Activated CD4-positive, alpha-beta T cell treated with anti-CD3 and anti-CD28 coated beads, Interleukin-2, amount 50 U/mL, for 1 hour (primary cell): ENCODE results near the gene NAA20.
"Not testable (repeated sequence)": the region's sequence is repeated elsewhere in the genome, so short reads cannot be mapped to it uniquely, and the experiment has no call there.

Source experiments
- DNase-seq: peaks from one replicate; pipeline ENCODE4 v3.0.0-alpha.2; 2020

Gene NAA20

DNA sequence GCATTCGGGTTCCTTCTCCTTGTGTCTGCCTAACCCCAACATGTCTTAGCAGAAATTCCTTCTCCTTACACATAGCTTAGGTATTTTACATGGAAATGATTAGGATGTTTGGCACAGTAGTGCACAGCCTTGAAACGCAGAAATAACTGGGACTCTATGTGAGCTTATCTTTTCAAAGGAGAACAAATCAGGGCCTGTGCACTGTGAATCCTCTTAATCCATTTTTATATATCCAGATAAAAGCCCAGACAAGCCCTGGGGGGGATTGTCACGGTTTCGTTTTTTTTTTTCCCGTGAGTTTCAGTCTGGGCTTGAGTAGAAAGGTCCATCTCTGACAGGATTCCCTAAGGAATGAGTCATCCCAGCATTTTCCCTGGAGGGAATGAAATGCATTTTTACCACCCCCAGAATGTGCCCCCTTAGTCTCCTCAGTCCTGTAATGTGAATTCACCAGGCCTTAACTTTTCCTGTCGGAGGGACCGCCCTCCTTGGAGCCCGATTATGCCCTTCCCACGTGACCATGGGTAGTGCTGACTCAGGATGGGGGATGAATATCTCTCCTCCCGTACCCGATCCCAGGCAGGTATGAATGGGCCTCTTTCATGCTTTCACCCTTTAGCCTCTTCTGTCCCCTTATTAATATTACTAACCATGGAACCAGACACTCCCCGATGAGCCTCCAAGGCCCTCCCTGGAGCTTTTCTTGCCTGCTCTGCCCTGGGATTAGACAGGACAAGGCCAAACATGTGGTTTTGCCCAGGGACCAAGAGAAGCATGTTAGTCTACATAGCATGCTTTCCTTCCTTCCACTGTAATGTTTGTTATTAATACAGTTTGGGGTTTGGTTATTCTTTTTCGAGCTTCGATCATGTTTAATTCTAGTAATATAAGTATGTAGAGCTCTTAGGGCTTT lies 23.9 kb upstream of the NAA20 start:
- no peak for DNase-seq

DNA sequence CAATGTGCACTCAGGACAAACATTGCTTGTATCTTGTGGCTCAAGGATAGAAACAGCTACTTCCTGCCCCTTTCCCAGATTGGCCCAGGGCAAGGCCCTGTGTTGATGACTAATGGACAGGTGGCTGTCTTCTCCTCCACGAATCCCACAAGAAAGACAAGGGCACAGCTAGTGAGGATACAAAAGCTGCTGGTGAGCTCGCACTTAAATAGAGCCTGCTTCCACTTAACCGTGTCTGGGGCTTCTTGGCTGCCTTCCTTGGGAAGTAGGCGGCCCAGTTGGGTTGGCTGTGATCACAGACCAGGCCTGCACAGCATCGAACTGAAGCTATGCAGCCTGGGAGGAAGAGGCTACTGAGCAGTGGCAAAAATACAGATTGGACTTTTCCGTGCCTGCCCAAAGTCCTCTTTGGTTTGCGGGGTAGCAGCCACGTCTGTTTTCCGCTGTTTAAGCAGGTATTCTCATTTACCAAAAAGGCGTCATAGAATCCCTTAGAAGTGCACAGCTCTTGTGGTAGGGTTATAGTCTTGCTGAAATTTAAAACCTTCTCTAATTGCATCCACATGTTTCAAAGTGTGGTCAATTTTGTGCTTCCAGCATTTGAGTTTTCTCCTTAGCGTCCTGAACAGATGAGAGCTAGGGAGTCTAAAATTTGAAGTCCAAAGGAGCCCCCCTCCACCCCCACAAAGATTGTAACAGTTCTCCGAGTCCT lies 23.0 kb upstream of the NAA20 start:
- DNase-seq = no peak

DNA sequence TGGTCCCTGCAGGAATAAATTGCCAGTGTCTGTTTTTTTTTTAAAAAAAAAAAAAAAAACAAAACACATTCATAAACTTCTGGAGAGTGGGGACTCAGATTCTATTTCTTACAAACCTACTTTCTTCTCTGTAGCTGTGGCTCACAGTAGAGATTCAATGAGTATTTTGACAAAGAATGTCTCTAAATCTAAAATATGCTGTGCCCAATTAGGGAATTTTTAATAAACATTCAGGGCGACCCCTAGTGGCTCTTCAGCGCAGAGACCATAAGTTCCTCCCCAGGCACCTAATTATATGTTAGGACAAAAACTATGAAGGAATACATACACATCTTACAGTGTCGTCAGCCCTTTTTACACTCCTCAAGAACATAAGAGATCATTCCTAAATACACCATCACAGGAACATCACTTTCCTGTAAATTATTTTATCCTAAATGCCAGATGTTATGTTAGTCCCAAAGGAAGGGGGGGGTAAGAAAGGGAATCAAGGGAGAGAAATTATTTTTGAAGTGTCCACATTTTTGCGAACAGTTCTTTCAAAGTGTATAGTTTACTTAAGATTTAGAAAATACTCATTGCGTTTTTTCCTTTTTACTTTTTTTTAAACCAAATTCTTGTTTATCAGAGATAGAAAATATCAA lies 21.8 kb upstream of the NAA20 start:
- DNase-seq = peak; percentile 28

DNA sequence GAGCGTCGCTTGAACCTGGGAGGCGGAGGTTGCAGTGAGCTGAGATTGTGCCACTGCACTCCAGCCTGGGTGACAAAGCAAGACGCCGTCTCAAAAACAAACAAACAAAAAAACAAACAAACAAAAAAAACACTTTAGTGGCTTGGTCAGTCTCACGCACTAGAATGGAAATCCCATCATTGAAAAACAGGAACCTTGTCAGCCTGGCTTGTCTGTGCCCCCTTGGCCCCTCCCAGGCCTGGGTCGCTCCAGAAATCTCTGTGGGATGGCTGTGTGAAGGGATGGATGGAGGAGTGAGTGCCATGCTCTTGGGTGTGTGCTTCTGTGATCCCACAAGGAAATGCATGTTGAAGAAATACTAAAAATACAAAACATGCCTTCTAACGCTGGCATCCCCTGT lies 20.9 kb upstream of the NAA20 start:
- DNase-seq = no peak

DNA sequence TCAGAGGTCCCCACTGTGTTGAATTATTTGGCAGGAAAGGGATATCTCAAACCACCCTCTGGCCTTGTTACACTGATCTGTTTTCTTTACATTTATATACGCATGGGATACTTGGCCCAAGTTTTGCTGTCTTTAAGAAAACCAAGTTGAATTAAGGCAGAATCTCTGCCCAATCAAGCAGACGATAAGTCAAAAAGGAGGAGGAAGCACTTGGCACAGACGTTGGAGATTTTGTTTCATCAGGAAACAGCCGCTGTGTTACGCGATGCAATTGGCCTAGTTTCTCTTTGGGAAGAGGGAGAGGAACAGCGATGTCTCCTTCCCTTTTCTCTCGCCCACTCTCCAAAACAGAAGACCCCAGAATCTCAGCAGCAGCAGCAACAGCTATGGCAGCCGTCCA lies 20.2 kb upstream of the NAA20 start:
- no peak for DNase-seq

DNA sequence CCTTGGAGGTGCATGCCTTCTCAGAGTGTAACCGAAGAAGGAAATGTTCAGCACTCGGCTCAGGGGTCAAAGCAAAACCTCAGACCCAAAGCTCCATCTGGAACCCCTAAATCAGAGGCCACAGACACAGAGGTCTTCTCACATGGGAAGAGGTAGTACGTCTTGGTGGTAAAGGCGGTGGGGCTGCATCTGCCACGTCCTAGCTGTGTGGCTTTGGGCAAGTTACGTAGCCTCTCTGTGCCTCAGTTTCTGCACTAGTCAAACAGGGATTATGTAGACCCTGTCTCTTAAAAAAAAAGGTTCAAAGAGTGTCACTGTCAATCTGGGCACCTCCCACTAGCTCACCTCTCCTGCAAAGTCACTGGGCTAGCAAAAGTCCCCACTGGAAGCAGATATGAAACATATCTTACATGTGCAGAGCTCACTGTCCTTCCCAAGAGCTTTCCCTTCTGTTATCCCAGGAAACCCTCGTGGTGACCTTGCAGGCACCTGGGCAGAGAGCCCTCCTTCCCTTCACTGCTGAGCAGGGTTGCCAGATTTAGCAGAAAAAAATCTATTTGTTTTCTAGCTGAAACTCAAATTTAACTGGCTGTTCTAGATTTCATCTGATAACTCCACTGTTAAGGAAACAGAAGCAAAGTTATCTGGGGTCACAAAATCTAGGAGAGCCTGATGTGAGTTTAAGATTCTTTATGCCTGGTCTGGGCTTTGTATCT lies 18.0 kb upstream of the NAA20 start:
- DNase-seq = no peak

DNA sequence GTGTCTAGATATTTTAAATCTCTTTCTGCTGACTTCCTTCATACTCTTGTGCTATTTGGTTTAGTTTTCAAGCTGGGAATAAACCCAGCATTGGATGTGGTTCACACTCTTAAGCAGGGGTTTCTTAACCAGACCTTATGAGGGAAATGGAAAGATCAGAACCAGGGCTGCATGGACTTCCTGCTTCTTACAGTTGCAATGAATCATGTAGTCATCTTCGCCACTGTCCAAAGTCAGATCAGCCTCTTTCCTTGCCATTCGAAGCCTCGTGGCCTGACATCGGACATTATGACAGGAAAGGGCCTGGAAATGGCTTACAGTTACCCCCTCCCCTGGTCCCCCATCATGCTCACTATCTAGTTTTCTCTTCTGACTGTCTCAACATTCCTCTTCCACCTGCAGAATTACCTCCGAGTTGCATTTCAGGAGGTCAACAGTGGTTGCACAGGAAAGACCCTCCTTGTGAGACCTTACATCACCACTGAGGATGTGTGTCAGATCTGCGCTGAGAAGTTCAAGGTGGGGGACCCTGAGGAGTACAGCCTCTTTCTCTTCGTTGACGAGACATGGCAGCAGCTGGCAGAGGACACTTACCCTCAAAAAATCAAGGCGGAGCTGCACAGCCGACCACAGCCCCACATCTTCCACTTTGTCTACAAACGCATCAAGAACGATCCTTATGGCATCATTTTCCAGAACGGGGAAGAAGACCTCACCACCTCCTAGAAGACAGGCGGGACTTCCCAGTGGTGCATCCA lies 16.8 kb upstream of the NAA20 start:
- DNase-seq = no peak

DNA sequence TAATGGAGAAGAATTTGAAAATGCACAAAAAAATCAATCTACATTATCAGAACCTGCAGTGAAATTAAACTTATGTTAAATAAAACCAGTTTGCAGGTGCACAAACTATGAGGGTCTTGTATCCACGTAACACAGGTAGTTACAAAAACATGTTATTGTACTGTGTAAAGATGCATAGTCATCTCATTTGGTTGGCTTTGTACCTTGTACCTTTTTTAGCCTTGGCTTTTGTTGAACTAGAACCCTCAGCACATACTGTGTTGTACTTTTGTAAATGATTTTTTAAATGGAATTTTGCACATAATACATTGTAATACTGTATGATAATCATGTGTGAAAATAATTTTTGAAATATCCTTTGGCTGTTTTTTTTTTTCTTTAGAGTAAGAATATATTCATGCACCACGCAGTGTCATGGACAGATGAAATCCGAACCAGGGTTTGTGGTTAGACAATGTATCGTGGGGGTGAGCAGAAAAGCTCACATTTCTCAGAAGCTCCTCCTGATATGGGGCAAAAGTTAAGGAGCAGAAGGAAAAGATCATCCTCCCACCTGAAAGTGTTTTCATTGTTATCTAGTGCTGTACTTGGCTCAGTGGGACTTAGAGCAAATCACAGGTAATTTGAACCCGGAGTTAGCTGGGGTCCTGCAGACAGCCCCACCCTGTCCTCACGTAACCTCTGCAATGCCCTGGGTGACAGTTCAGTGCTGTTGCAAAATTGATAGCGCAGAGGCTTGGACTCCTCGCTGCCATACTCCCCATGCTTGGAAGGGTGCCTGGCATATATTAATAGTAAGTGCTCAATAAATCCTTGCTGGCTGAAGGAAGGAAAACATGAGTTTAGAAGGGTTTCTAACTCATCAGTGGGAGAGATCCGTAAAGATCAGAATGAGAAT lies 14.8 kb upstream of the NAA20 start:
- no peak for DNase-seq

DNA sequence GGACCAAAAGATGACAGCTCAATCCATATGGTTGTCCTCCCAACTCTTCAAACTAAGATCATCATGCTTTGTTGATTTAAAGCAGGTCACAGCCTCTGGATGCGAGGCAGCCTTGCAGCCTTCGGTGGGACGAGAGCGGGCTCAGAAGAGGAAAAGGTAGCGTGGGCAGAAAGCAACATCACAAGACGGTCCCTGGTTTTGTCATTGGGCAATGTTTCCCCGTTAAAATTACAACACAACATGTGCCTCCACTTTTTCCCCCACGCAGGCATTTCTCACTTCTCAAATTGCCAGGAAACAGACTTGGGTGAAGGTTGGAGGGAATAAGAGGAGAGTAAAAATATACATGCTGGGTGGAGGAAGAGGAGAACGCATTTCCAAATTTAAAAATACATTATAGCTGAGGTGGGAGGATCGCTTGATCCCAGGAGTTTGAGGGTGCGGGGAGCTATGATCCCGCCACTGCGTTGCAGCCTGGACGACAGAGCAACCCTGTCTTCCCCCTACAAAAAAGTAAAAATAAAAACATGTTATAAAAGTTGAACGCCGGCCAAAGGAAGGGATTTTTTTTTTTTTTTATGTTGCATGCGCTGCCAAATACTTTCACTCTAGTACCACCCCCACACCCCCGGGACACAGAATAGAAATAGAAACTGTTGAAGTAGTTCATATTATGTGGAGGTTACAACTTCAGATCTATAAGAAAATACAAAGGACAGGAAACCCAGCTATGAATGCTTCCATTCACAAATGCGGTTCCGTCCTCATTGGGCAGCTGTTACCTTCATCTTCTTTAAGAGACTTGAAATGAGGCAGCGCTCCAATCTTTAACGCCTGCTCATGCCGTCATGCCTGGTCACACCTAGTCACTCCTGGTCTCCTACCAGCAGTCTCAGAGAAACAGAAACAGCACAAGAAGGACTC lies 13.9 kb upstream of the NAA20 start:
- no peak for DNase-seq

DNA sequence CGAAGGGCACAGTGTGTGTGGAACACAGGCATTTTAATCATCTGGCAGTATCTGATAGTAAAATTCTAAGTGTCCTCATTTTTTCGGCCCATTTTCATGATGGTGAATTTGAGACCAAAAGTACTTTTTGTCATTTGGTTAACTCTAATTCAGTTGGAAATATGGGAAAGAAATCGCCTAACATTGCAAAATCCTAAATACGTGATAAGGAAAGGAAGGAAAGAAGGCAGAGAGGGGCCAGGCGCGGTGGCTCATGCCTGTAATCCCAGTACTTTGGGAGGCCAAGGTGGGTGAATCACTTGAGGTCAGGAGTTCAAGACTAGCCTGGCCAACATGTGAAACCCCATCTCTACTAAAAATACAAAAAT lies 13.2 kb upstream of the NAA20 start:
- DNase-seq = not testable (repeated sequence)

DNA sequence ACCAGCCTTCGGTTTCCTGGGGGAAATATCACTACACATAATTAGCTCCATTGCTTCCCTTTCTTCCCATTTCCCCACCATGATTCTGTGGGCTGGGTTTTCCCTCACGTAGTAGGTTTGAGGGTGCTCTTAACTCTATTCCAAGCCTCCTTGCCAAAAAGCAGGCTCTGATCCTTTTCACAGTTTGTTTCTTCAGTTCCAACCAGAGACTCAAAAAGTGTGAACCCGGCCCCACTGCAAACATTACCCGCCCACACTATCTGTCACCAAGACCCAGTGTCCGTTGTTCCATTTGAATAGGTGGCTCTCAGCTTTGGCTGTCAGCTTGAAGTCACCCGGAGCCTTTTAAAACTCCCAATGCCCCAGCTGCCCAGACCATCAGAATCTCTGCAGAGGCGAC lies 11.8 kb upstream of the NAA20 start:
- DNase-seq = no peak

DNA sequence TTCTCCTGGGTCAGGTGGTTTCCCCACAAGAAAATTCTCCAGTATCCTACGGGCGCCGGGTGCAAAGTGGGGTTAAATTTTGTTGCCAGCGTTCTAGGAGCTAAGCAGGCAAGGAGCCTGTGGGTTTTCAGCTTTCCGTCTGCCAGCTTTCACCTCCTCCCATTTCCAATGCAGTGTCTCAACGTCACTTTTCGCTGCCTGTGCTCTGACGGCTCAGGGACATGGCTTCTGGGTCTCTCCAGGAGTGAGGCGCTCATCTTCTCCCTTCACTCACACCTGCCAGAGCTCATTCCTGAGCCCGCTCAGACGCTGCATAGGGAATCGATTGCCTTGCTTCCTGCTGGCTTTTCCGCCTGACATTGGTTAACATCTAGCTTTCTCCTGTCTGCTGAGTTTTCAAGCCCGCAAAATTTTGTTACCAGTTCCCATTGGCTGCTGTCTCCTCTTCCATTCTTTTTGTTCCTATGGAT lies 7.3 kb upstream of the NAA20 start:
- DNase-seq = no peak

DNA sequence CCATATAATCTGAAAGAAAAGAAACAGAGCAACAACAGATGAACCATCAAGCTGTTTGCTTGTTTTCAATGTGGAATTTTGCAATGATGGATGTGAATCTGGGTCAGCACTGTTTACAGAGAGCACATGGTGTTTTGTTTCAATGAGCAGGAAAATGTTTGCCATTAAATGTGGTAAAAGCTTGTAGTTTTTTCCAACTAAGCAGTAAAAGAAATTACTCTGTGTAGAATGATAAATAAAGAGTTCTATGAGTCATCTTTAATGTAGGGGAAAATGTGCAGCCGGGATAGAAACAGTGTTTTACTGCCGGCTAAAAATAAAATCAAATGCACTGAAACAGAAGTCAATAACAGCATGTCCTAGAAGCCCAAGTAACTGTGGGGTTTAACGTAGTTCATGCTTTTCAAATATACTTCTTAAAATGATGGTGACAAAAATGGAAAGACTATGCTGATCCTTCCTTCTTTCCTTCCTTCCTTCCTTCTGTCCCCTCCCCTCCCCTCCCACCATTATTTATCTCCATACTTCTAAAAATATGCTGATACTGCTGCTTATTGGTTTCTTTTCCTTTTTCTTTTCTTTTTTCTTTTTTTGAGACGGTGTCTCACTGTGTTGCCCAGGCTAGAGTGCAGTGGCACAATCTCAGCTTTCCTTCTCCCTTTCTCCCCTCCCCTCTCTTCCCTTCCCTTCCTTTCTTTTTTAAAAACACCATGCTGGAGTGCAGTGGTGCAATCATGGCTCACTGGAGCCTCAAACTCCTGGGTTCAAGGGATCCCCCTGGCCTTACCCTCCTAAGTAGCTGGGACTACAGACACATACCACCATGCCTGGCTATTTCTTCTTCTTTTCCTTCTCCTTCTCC lies 6.3 kb upstream of the NAA20 start:
- no peak for DNase-seq

DNA sequence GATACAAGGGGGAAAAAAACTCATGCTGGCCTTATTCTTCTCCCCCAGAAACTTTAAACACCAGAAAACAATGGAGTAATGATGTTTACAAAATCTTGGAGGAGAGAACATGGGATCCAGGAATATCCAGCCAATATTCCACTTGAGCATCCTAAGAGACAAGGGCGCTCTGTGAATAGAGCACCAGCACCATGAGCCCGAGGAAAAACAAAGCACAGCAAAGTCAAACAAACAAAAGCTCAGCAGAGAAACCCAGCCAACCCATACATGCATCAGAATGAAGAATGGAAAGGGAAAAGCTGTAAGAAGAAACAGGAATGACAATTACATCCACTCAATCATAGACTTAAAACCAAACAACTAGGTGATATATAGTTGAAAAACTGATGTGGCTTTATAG lies 4.6 kb upstream of the NAA20 start:
- no peak for DNase-seq

DNA sequence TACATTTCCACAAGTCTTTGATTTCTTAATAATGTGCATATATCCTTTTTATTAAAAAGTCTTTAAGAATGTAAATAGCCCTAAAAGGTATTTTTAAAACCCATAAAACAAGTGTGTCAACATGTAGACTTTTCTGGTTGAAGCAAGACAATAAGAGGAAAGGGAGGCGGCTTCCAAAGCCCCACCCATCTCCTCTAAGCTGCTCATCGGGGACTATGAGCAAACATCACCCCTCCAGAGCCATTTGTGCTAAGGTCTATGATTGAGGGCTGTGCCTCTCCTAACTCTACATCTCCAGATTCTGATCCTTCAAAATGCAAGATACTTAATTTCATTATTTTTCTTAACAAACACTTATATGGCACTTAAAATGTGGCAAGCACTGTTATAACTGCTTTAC lies 2.5 kb upstream of the NAA20 start:
- no peak for DNase-seq

DNA sequence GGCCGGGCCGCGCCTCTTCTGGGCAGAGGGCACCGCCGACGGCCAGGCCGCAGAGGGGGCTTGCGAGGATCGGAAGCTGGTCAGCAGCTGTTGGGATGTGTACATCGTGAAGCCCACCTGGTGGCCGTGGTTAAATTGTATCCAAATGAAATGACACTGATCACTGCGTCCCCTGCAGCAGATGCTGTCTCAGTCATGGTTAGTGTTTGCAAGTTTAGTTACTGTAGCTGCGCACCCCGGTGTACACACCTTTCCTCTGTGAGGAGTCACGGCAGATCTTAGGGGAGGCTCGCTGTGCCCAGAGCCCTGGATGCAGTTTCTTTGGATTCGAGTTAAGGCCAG lies 653 bp downstream of the NAA20 start:
- DNase-seq = no peak

DNA sequence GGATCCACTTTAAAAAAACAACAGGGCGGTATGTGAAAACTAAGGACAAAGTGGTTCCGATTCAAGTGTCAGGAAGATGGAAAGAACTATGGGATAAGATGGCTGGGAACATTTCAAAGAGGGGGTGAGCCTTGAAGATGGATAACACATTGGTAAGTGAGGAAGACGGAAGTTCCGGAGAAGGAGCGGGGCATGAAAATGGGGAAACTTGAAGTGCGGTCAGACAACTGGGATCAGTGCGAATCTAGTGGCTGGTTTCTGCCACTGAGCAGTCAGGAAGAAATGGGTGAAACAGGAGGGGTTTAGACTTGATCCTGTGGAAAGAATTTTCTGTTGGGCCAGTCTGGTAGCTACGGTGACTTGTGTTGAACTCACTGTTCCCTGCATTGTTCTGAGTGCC lies 1.2 kb downstream of the NAA20 start:
- no peak for DNase-seq

DNA sequence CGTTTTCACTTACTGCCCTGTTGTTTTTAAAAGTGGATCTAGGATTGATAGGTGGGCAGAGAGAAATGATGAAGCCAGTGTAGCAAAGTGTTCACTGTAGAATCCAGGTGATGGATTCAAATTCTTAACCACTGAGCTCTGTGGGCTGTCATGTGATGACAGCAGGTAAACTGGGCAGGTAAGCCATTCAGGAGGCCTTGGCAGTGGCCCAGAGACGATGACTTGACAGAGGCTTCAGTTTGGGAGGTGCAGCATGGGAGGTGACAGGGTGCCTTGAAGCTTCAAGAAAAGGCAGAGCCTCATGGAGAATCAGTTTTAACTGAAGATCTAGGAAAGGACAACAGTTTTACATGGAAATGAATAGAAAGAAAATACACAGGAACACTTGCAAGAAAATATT lies 2.0 kb downstream of the NAA20 start:
- no peak for DNase-seq

DNA sequence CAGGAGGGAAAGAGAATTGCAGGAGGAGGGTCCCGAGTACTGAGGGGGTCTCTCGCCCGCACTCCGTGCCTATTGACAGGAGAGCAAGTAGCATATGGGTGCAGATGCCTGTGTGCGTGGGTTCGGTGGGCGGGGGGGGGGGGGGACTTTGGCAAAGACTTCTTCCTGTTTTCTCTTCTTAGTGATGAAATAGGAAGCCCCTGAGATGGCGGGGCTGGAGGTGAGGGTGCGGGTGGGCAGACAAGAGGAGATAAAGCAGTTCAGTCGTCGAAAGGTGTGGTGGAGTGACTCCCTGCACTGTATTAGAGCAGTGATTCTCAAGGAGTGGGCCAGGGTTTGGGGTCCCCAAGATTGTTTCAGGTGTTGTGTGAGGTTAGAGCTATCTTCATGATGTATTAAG lies 3.7 kb downstream of the NAA20 start:
- DNase-seq = no peak
